GM12878 (cell line): ENCODE data around the gene P2RX4. TPM values are rescaled to one million over a fixed set of nuclear protein-coding genes. Genes with fewer than 3 reads are reported as not detected.

Experiments used
- ATAC-seq: fragments of 200-7000 bp; cut with Tn5 transposase; 3 replicates; pipeline ENCODE4 v1.9.1; 2020; ENCODE audit warnings: mild to moderate bottlenecking, moderate library complexity
- BruUV-seq: library from RNA; stranded (reverse); fragments of 400-500 nt; replicated peaks from 2 replicates; lab custom pipeline; 2021; lab: Mats Ljungman, UMichigan
- CTCF ChIA-PET: fragments of 300-600 bp; sonication (Branson Sonifier 250); formaldehyde crosslinking; extraction: SDS; loops from one replicate; lab custom pipeline; 2021; ENCODE audit warnings: inconsistent platforms; lab: Yijun Ruan, JAX
- POLR2A ChIA-PET: fragments of 350-600 bp; formaldehyde crosslinking; extraction: SDS; loops from one replicate; lab custom pipeline; 2021; ENCODE audit warnings: inconsistent platforms; lab: Charles Lee
- RAD21 ChIA-PET: fragments of 300-600 bp; sonication (Branson Sonifier 250); formaldehyde crosslinking; loops from one replicate; lab custom pipeline; 2023; ENCODE audit warnings: antibody characterized with exemption; ENCODE audit not compliant: unreplicated experiment; lab: Charles Lee
- SMC1A ChIA-PET: fragments of 300-600 bp; sonication (Branson Sonifier 250); formaldehyde crosslinking; loops from one replicate; lab custom pipeline; 2023; ENCODE audit not compliant: unreplicated experiment, uncharacterized antibody; lab: Charles Lee
- DNase-seq: peaks from one replicate; pipeline ENCODE4 v3.0.0-alpha.2; 2011; ENCODE audit warnings: low read depth, low spot score
- FAIRE-seq: peaks from 3 replicates; lab custom pipeline; 2011; peaks lifted over from hg19 to GRCh38; lab: Jason Lieb, UNC
- H2AFZ ChIP-seq: 2 replicates; pipeline ENCODE4 v1.6.0; 2011; ENCODE audit warnings: low read depth, low read length, control low read depth; ENCODE audit not compliant: control insufficient read depth
- H3K27ac ChIP-seq: 2 replicates; pipeline ENCODE4 v1.5.1; 2011; ENCODE audit warnings: control low read depth; ENCODE audit not compliant: control insufficient read depth, insufficient read depth
- H3K27me3 ChIP-seq, 2 experiments: replicated peaks in 1 of 2; 2 replicates each; pipeline versions ENCODE4 v1.6.0 to v1.6.1; 2011; ENCODE audit warnings: low read length in 1 of 2; ENCODE audit not compliant: control insufficient read depth in 2 of 2, insufficient read depth in 2 of 2
- H3K36me3 ChIP-seq, 2 experiments: 2 replicates each; pipeline ENCODE4 v1.5.1; 2011; ENCODE audit warnings: low read length in 1 of 2; ENCODE audit not compliant: control insufficient read depth in 2 of 2, insufficient read depth in 2 of 2
- H3K4me1 ChIP-seq: 2 replicates; pipeline ENCODE4 v1.6.1; 2011; ENCODE audit warnings: mild to moderate bottlenecking, low read length, moderate library complexity, mixed read lengths; ENCODE audit not compliant: control insufficient read depth, insufficient read depth
- H3K4me2 ChIP-seq: 2 replicates; pipeline ENCODE4 v1.6.0; 2011; ENCODE audit warnings: control low read depth; ENCODE audit not compliant: control insufficient read depth, insufficient read depth
- H3K4me3 ChIP-seq: fragments of 200-600 bp; sonication (generic); 2 replicates; pipeline ENCODE4 v1.5.1; 2016
- H3K79me2 ChIP-seq: 2 replicates; pipeline ENCODE4 v1.6.0; 2011; ENCODE audit warnings: low read length; ENCODE audit not compliant: control insufficient read depth, insufficient read depth
- H3K9ac ChIP-seq: 2 replicates; pipeline ENCODE4 v1.8.0; 2011; ENCODE audit warnings: low read length, control low read depth, mixed read lengths; ENCODE audit not compliant: control insufficient read depth, insufficient read depth
- H3K9me3 ChIP-seq: replicated peaks from 3 replicates; pipeline ENCODE4 v1.5.1; 2011; ENCODE audit warnings: mild to moderate bottlenecking, low read length; ENCODE audit not compliant: control insufficient read depth, insufficient read depth
- H4K20me1 ChIP-seq: 2 replicates; pipeline ENCODE4 v1.6.0; 2011; ENCODE audit not compliant: control insufficient read depth, insufficient read depth
- EGR1 ChIP-seq, 2 experiments: IDR thresholded peaks; 1 replicate in 1 of 2; 2 replicates in 1 of 2; pipeline ENCODE4 v1.6.1; 2011 to 2012; ENCODE audit warnings: low read depth in 2 of 2, low read length in 2 of 2, borderline replicate concordance in 1 of 2, mild to moderate bottlenecking in 1 of 2, moderate library complexity in 1 of 2
- FOXK2 ChIP-seq: fragments of 450-650 bp; IDR thresholded peaks from 2 replicates; pipeline ENCODE4 v1.6.1; 2017; ENCODE audit warnings: mild to moderate bottlenecking, moderate library complexity
- NRF1 ChIP-seq: conservative IDR thresholded peaks from 2 replicates; pipeline ENCODE4 v1.6.1; 2011; ENCODE audit warnings: mild to moderate bottlenecking, low read depth, low read length, improper control_type of control experiment
- POLR2AphosphoS2 ChIP-seq: IDR thresholded peaks from 2 replicates; pipeline ENCODE4 v1.6.1; 2011; ENCODE audit warnings: low read depth, mild to moderate bottlenecking, low read length, improper control_type of control experiment, moderate library complexity
- RCOR1 ChIP-seq: conservative IDR thresholded peaks from 2 replicates; pipeline ENCODE4 v1.6.1; 2012; ENCODE audit warnings: low read depth, low read length, improper control_type of control experiment
- SMC3 ChIP-seq: IDR thresholded peaks from 2 replicates; pipeline ENCODE4 v1.6.1; 2011; ENCODE audit warnings: low read length, improper control_type of control experiment, borderline replicate concordance
- SUPT20H ChIP-seq: IDR thresholded peaks from 2 replicates; pipeline ENCODE4 v1.6.1; 2011; ENCODE audit warnings: low read depth, mild to moderate bottlenecking, low read length, moderate library complexity, borderline replicate concordance; ENCODE audit not compliant: control insufficient read depth
- ZBED1 ChIP-seq: IDR thresholded peaks from 2 replicates; pipeline ENCODE4 v1.6.1; 2016; ENCODE audit warnings: borderline replicate concordance
- ZNF217 ChIP-seq: fragments of 450-650 bp; IDR thresholded peaks from 2 replicates; pipeline ENCODE4 v1.6.1; 2017; ENCODE audit warnings: antibody characterized with exemption, mild to moderate bottlenecking
- ZZZ3 ChIP-seq: IDR thresholded peaks from 2 replicates; pipeline ENCODE4 v1.6.1; 2011; ENCODE audit warnings: low read depth; ENCODE audit not compliant: control insufficient read depth, insufficient read length
- WGBS: methylation state at CpG from one replicate; pipeline ENCODE4 v1.1.6; 2016; ENCODE audit warnings: low lambda C conversion rate; ENCODE audit not compliant: insufficient replicate concordance, insufficient coverage; ENCODE audit errors: missing lambda C conversion rate; 5-methylcytosine and 5-hydroxymethylcytosine counted together
- in situ Hi-C: fragments of 300-500 bp; cut with MboI; formaldehyde crosslinking; loops from 9 replicates; pipeline ENCODE4 v1.14.3; 2018; ENCODE audit warnings: mixed read lengths
- intact Hi-C: fragments of 100-400 bp; cut with micrococcal nuclease; formaldehyde crosslinking; loops from one replicate; pipeline ENCODE4 v1.14.2; 2022; ENCODE audit not compliant: unreplicated experiment
- polyA plus RNA-seq, 11 experiments: library from polyadenylated mRNA; depleted of rRNA in 4 of 11; unstranded in 6 of 11; stranded (reverse) in 5 of 11; fragments of >200 nt; fragmentation: Nextera tagmentation in 4 of 11; fragmentation: Illumina TruSeq in 1 of 11; extraction: Ambion mirVana in 4 of 11; extraction: Trizol in 1 of 11; gene quantifications; 1 replicate in 1 of 11; 2 replicates in 10 of 11; pipeline versions ENCODE4 v1.2.1 to v1.2.3, GENCODE V29; 2011 to 2016; ENCODE audit warnings: inconsistent platforms in 2 of 11, missing spikeins in 2 of 11, low read depth in 1 of 11
- total RNA-seq, 4 experiments: library from RNA; depleted of rRNA in 3 of 4; stranded (reverse); fragments of >200 nt in 3 of 4; fragmentation: Illumina TruSeq in 1 of 4; extraction: Trizol in 1 of 4; gene quantifications; 2 replicates each; pipeline versions ENCODE4 v1.2.1 to v1.2.3, GENCODE V29; 2013 to 2021
- TF ChIP-seq, protein P1 (sequence below): fragments of 450-650 bp; IDR thresholded peaks from 2 replicates; pipeline ENCODE4 v1.6.1; 2018; ENCODE audit warnings: borderline replicate concordance, mild to moderate bottlenecking; ENCODE audit not compliant: partially characterized antibody
- TF ChIP-seq, protein P2 (sequence below): fragments of 450-650 bp; IDR thresholded peaks from 2 replicates; pipeline ENCODE4 v1.6.1; 2017; ENCODE audit warnings: mild to moderate bottlenecking, low read depth, inconsistent platforms; ENCODE audit not compliant: poor library complexity, severe bottlenecking
- TF ChIP-seq, protein P3 (sequence below): fragments of 450-650 bp; IDR thresholded peaks from 2 replicates; pipeline ENCODE4 v1.6.1; 2017; ENCODE audit warnings: mild to moderate bottlenecking, moderate library complexity

Gene P2RX4
- total and polyA plus RNA-seq, 10 of the 15 experiments (the other 5 are each of a cell fraction or from before 2014, with no cell fraction given) = 9.0 to 43.4 (median 20.5) TPM

DNA sequence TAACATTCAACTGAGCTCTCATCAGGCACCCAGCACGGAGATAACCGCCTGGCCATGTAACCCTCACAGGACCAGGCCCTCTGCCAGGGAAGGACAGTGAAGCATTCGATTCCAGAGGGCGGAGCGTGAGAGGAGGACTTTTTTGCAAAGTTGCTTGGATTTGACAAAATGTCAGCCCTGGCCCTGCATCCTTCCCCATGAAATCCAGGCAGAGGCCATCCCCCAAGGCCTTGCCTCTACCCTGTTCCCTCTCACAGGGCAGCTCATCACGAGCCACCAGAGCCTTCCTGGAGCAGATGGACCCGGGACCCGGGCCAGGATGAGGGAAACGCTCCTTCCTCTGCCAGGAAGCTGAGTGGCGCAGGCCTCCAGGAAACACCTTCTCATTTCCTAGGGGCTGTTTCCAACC is 69.6 kb downstream of the P2RX4 start:
- H3K79me2 ChIP-seq = peaks cover 4% of the 10 kb centered on the region
- ChIA-PET RAD21 (interaction anchor here (0.9 kb wide), 1 partner anchor 20 kb away, joined by 3 read pairs; no protein-coding TSS in a partner anchor), POLR2A (interaction anchor here (0.5 to 1.0 kb wide), 3 partner anchors 8 to 1077 kb away, joined by 3 to 6 read pairs (median 3); no protein-coding TSS in a partner anchor), CTCF (interaction anchor here (0.6 to 1.9 kb wide), 3 partner anchors 16 to 691 kb away, joined by 3 to 4 read pairs (median 4); no protein-coding TSS in a partner anchor), SMC1A (interaction anchor here (0.6 kb wide), 1 partner anchor 181 kb away, joined by 3 read pairs; no protein-coding TSS in a partner anchor)
- no peak overlapping the region for H3K9ac ChIP-seq
- DNase-seq = no peak
- no peak for FAIRE-seq
- in situ Hi-C loops (no loop called here), intact Hi-C loops (no loop called here)
- no peaks in the 10 kb centered on the region for H4K20me1 ChIP-seq
- peaks cover 4% of the 10 kb centered on the region for H3K4me1 ChIP-seq
- H3K36me3 ChIP-seq = peaks cover 0 to 10% of the 10 kb centered on the region in 2 experiments
- no peak overlapping the region for H2AFZ ChIP-seq
- no peak for ATAC-seq
- no peak overlapping the region for H3K4me3 ChIP-seq
- H3K27ac ChIP-seq = no peak overlapping the region
- H3K4me2 ChIP-seq = no peak overlapping the region
- 86% methylated on average over 10 of the region's 10 CpGs for WGBS
- no TSS peak for BruUV-seq
- no peaks in the 10 kb centered on the region for H3K9me3 ChIP-seq
- H3K27me3 ChIP-seq = no peaks in the 10 kb centered on the region
- TF ChIP-seq NRF1 (no peak), FOXK2 (no peak), ZBED1 (no peak), ZNF217 (no peak), RCOR1 (no peak), POLR2AphosphoS2 (no peak), SUPT20H (no peak), ZZZ3 (no peak), SMC3 (no peak), EGR1 (IDR thresholded peaks at IDR 0.05; ENCODE audit: borderline replicate concordance in 1 of 2, low read depth in 2 of 2, low read length in 2 of 2) (no peak)
- TF ChIP-seq, protein P1, sequence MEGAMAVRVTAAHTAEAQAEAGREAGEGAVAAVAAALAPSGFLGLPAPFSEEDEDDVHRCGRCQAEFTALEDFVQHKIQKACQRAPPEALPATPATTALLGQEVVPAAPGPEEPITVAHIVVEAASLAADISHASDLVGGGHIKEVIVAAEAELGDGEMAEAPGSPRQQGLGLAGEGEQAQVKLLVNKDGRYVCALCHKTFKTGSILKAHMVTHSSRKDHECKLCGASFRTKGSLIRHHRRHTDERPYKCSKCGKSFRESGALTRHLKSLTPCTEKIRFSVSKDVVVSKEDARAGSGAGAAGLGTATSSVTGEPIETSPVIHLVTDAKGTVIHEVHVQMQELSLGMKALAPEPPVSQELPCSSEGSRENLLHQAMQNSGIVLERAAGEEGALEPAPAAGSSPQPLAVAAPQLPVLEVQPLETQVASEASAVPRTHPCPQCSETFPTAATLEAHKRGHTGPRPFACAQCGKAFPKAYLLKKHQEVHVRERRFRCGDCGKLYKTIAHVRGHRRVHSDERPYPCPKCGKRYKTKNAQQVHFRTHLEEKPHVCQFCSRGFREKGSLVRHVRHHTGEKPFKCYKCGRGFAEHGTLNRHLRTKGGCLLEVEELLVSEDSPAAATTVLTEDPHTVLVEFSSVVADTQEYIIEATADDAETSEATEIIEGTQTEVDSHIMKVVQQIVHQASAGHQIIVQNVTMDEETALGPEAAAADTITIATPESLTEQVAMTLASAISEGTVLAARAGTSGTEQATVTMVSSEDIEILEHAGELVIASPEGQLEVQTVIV = no peak
- TF ChIP-seq, protein P2, sequence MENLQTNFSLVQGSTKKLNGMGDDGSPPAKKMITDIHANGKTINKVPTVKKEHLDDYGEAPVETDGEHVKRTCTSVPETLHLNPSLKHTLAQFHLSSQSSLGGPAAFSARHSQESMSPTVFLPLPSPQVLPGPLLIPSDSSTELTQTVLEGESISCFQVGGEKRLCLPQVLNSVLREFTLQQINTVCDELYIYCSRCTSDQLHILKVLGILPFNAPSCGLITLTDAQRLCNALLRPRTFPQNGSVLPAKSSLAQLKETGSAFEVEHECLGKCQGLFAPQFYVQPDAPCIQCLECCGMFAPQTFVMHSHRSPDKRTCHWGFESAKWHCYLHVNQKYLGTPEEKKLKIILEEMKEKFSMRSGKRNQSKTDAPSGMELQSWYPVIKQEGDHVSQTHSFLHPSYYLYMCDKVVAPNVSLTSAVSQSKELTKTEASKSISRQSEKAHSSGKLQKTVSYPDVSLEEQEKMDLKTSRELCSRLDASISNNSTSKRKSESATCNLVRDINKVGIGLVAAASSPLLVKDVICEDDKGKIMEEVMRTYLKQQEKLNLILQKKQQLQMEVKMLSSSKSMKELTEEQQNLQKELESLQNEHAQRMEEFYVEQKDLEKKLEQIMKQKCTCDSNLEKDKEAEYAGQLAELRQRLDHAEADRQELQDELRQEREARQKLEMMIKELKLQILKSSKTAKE = no peak
- TF ChIP-seq, protein P3, sequence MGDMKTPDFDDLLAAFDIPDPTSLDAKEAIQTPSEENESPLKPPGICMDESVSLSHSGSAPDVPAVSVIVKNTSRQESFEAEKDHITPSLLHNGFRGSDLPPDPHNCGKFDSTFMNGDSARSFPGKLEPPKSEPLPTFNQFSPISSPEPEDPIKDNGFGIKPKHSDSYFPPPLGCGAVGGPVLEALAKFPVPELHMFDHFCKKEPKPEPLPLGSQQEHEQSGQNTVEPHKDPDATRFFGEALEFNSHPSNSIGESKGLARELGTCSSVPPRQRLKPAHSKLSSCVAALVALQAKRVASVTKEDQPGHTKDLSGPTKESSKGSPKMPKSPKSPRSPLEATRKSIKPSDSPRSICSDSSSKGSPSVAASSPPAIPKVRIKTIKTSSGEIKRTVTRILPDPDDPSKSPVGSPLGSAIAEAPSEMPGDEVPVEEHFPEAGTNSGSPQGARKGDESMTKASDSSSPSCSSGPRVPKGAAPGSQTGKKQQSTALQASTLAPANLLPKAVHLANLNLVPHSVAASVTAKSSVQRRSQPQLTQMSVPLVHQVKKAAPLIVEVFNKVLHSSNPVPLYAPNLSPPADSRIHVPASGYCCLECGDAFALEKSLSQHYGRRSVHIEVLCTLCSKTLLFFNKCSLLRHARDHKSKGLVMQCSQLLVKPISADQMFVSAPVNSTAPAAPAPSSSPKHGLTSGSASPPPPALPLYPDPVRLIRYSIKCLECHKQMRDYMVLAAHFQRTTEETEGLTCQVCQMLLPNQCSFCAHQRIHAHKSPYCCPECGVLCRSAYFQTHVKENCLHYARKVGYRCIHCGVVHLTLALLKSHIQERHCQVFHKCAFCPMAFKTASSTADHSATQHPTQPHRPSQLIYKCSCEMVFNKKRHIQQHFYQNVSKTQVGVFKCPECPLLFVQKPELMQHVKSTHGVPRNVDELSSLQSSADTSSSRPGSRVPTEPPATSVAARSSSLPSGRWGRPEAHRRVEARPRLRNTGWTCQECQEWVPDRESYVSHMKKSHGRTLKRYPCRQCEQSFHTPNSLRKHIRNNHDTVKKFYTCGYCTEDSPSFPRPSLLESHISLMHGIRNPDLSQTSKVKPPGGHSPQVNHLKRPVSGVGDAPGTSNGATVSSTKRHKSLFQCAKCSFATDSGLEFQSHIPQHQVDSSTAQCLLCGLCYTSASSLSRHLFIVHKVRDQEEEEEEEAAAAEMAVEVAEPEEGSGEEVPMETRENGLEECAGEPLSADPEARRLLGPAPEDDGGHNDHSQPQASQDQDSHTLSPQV = no peak
